ENCODE data around the gene CACNA2D3.

Gene CACNA2D3

DNA sequence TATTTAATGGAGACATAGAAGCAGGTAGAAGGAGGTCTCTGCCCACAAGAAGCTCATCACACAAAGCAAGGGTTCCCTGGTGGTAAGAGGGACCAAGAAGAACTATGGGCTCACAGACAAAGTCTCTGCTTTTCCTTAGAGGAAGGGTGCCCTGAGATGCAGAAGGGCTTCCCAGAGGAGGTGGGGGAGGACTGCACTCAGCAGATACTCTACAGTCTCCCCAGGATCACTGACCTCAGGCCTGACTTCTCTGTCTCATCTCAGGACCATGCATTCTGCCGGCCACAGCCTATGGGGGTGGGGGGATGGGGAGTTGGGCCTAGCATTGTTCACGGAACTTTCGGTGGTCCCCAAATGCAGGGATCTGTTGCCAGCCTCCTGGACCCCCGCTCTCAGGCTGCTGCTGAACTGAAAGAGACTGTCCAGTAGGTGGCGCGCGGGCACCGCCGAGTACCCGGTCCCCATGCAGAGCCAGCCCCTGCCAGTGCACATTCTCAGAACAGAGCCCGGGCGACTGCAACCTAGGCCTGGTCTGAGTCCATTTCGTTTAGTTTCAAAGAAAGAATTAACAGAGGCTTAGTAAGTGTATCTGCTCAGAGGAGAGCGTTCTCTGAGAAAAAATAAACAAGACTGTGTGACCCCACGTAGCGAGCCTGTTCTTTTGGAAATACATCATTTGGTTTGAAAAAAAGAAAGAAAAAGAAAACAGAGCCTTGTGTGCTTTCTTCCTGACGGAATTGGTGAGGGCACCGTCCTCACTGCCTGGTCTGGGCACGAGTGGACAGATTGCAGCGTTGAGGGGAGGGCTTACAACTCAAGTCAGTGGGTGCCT is 731.4 kb downstream of the CACNA2D3 start:
- Histone ChIP-seq H3K79me2 (ENCODE audit: low read length) (no peaks in the 10 kb centered on the region), H3K27me3 (replicated peaks; ENCODE audit: insufficient read depth, low read length) (no peaks in the 10 kb centered on the region), H3K4me1 (ENCODE audit: low read length) (no peaks in the 10 kb centered on the region), H4K20me1 (ENCODE audit: insufficient read depth, low read length) (no peaks in the 10 kb centered on the region), H3K36me3 (replicated peaks; ENCODE audit: insufficient read depth, low read length) (no peaks in the 10 kb centered on the region), H3F3A (ENCODE audit: insufficient read depth, low read length) (no peaks in the 10 kb centered on the region), H3K27ac (ENCODE audit: low read length) (no peak overlapping the region), H3K9me3 (replicated peaks; ENCODE audit: insufficient read depth, low read length) (no peaks in the 10 kb centered on the region), H2AFZ (ENCODE audit: low read length) (peak overlapping the region; percentile 28; the same call in 1 of the 2 replicates), H3K9me2 (replicated peaks; ENCODE audit: insufficient read depth, low read length) (no peaks in the 10 kb centered on the region), H3K4me3 (ENCODE audit: low read length) (no peak overlapping the region), H3K9ac (ENCODE audit: low read length) (no peak overlapping the region), H3K4me2 (ENCODE audit: low read depth, low read length) (peak overlapping the region; percentile 1; the same call in 1 of the 2 replicates)
- TF ChIP-seq, protein P1, sequence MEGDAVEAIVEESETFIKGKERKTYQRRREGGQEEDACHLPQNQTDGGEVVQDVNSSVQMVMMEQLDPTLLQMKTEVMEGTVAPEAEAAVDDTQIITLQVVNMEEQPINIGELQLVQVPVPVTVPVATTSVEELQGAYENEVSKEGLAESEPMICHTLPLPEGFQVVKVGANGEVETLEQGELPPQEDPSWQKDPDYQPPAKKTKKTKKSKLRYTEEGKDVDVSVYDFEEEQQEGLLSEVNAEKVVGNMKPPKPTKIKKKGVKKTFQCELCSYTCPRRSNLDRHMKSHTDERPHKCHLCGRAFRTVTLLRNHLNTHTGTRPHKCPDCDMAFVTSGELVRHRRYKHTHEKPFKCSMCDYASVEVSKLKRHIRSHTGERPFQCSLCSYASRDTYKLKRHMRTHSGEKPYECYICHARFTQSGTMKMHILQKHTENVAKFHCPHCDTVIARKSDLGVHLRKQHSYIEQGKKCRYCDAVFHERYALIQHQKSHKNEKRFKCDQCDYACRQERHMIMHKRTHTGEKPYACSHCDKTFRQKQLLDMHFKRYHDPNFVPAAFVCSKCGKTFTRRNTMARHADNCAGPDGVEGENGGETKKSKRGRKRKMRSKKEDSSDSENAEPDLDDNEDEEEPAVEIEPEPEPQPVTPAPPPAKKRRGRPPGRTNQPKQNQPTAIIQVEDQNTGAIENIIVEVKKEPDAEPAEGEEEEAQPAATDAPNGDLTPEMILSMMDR (IDR thresholded peaks at IDR 0.05; ENCODE audit: low read length), result peak; percentile 87
- TF ChIP-seq EZH2phosphoT487 (IDR thresholded peaks at IDR 0.05; ENCODE audit: low read length), result no peak
- no peak for TF ChIP-seq EZH2 (optimal IDR thresholded peaks at IDR 0.05; ENCODE audit: low read depth, low read length)
- peak; percentile 40 for DNase-seq

DNA sequence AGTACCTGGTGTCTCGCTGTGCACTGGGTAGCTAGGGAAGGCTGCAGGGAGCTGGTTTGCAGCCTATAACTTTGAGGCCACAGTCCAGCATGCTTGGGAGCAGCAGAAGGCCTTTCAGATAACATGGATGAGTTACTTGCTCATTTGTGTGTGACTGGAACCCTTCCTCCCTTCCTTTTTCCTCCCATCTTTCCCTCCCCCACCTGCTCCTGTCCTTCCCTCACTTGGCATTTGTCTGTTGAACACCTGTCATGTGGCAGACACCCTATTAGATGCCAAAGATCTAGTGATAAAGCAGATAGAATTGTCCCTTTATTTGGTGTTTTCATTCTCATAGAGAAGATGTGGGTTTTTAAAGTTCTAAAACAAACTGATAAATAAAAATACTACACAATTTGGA is 733.9 kb downstream of the CACNA2D3 start:
- DNase-seq, result no peak
- Histone ChIP-seq H3K4me3 (ENCODE audit: low read length) (no peak overlapping the region), H3K4me1 (ENCODE audit: low read length) (no peaks in the 10 kb centered on the region), H2AFZ (ENCODE audit: low read length) (no peak overlapping the region), H3F3A (ENCODE audit: insufficient read depth, low read length) (no peaks in the 10 kb centered on the region), H3K27ac (ENCODE audit: low read length) (no peak overlapping the region), H3K9me3 (replicated peaks; ENCODE audit: insufficient read depth, low read length) (no peaks in the 10 kb centered on the region), H3K79me2 (ENCODE audit: low read length) (no peaks in the 10 kb centered on the region), H3K4me2 (ENCODE audit: low read depth, low read length) (no peak overlapping the region), H3K9ac (ENCODE audit: low read length) (no peak overlapping the region), H3K9me2 (replicated peaks; ENCODE audit: insufficient read depth, low read length) (no peaks in the 10 kb centered on the region), H4K20me1 (ENCODE audit: insufficient read depth, low read length) (no peaks in the 10 kb centered on the region), H3K27me3 (replicated peaks; ENCODE audit: insufficient read depth, low read length) (no peaks in the 10 kb centered on the region), H3K36me3 (replicated peaks; ENCODE audit: insufficient read depth, low read length) (no peaks in the 10 kb centered on the region)
- no peak for TF ChIP-seq EZH2 (optimal IDR thresholded peaks at IDR 0.05; ENCODE audit: low read depth, low read length)

DNA sequence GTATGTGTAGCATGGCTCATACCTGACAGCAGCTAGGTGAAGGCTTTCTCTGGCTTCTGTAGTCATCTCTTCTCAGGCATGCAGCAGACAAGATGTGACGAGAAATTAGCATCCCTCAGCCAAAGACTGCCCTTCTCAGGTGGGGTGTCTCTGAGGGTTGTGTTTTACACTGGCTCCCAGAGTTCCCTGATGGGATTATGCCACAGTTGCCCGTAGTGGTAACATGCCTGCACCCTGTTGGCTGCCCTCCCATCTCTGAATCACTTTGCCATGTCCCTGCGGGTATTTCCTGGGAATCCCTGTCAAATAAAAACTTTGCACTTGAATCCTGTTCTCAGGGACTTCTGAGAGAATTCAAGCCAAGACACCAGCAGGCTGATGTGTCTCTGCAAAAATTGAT is 735.0 kb downstream of the CACNA2D3 start:
- Histone ChIP-seq H3K4me2 (ENCODE audit: low read depth, low read length) (no peak overlapping the region), H3K9ac (ENCODE audit: low read length) (no peak overlapping the region), H3K4me1 (ENCODE audit: low read length) (no peaks in the 10 kb centered on the region), H3K36me3 (replicated peaks; ENCODE audit: insufficient read depth, low read length) (no peaks in the 10 kb centered on the region), H3K79me2 (ENCODE audit: low read length) (no peaks in the 10 kb centered on the region), H3K4me3 (ENCODE audit: low read length) (no peak overlapping the region), H2AFZ (ENCODE audit: low read length) (no peak overlapping the region), H3F3A (ENCODE audit: insufficient read depth, low read length) (no peaks in the 10 kb centered on the region), H3K9me2 (replicated peaks; ENCODE audit: insufficient read depth, low read length) (no peaks in the 10 kb centered on the region), H4K20me1 (ENCODE audit: insufficient read depth, low read length) (no peaks in the 10 kb centered on the region), H3K27ac (ENCODE audit: low read length) (no peak overlapping the region), H3K27me3 (replicated peaks; ENCODE audit: insufficient read depth, low read length) (no peaks in the 10 kb centered on the region), H3K9me3 (replicated peaks; ENCODE audit: insufficient read depth, low read length) (no peaks in the 10 kb centered on the region)
- TF ChIP-seq EZH2phosphoT487 (IDR thresholded peaks at IDR 0.05; ENCODE audit: low read length), result no peak
- no peak for TF ChIP-seq EZH2 (optimal IDR thresholded peaks at IDR 0.05; ENCODE audit: low read depth, low read length)
- TF ChIP-seq, protein P1 (IDR thresholded peaks at IDR 0.05; ENCODE audit: low read length), result no peak
- no peak for DNase-seq
